Testis (tissue), 3 donors: ENCODE data around the gene SMARCB1. TPM values are rescaled to one million over a fixed set of nuclear protein-coding genes. Genes with fewer than 3 reads are reported as not detected.

Experiments used
- DNase-seq: peaks from one replicate; pipeline ENCODE4 v3.0.0-alpha.2; 2019
- H3K27ac ChIP-seq, 2 donors: fragments of 200-600 bp; sonication (generic); one replicate each; pipeline ENCODE4 v1.5.1; 2019
- H3K27me3 ChIP-seq: fragments of 200-600 bp; sonication (generic); one replicate; pipeline ENCODE4 v1.5.1; 2019
- H3K36me3 ChIP-seq: fragments of 200-600 bp; sonication (generic); one replicate; pipeline ENCODE4 v1.5.1; 2017; ENCODE audit warnings: low read depth; ENCODE audit errors: missing control alignments
- H3K4me1 ChIP-seq: fragments of 200-600 bp; sonication (generic); one replicate; pipeline ENCODE4 v1.5.1; 2019
- H3K4me3 ChIP-seq, 2 donors: fragments of 200-600 bp; sonication (generic); one replicate each; pipeline ENCODE4 v1.5.1; 2017 to 2019
- H3K9me3 ChIP-seq: fragments of 200-600 bp; sonication (generic); one replicate; pipeline ENCODE4 v1.5.1; 2017
- CTCF ChIP-seq, 3 experiments: fragments of 450-650 bp in 2 of 3; fragments of 200-600 bp in 1 of 3; sonication (generic) in 1 of 3; IDR thresholded peaks; one replicate each; pipeline ENCODE4 v1.5.1; 2016 to 2019; ENCODE audit warnings: antibody characterized with exemption in 3 of 3, mild to moderate bottlenecking in 2 of 3, moderate library complexity in 1 of 3
- POLR2A ChIP-seq: fragments of 450-650 bp; IDR thresholded peaks from one replicate; pipeline ENCODE4 v1.6.1; 2017; ENCODE audit warnings: antibody characterized with exemption, mild to moderate bottlenecking, moderate library complexity
- WGBS, 2 donors: methylation state at CpG; one replicate each; pipeline ENCODE4 v1.1.5; 2018; 5-methylcytosine and 5-hydroxymethylcytosine counted together
- intact Hi-C: fragments of 100-400 bp; cut with DNase I; formaldehyde crosslinking; loops from one replicate; pipeline ENCODE4 v1.15.1; 2023; ENCODE audit warnings: low total_unique reads
- polyA plus RNA-seq: library from polyadenylated mRNA; stranded (reverse); fragments of 350-450 nt; fragmentation: Illumina TruSeq; extraction: RNeasy Lipid Tissue Mini Kit (QIAGEN cat#74804); gene quantifications from one replicate; pipeline ENCODE4 v1.2.3, GENCODE V29; 2014; ENCODE audit warnings: low read depth, low replicate concordance; ENCODE audit not compliant: insufficient read depth
- total RNA-seq, 2 donors: library from RNA; depleted of rRNA; stranded (reverse); fragments of >200 nt; gene quantifications; one replicate each; pipeline ENCODE4 v1.2.3, GENCODE V29; 2016

SMARCB1 gene
- total and polyA plus RNA-seq, 3 donors from 2014 or later = 158 to 165 (median 160) TPM

- no peak for DNase-seq
- peaks cover 5% of the 10 kb centered on the region for H3K4me1 ChIP-seq
- no peaks in the 10 kb centered on the region for H3K27me3 ChIP-seq
- H3K4me3 ChIP-seq = no peak overlapping the region
- no peak overlapping the region for H3K27ac ChIP-seq
- no peaks in the 10 kb centered on the region for H3K9me3 ChIP-seq
- no peak for TF ChIP-seq CTCF (IDR thresholded peaks at IDR 0.05)
- no peak for TF ChIP-seq POLR2A
- WGBS, 2 donors = 75 to 79% methylated on average over 2 of the region's 2 CpGs
- intact Hi-C loops = no loop called here
- no peaks in the 10 kb centered on the region for H3K36me3 ChIP-seq
Measured at GRCh38 chr22:23753385-23753784, 33.4 kb upstream of the SMARCB1 start.

- Histone ChIP-seq H3K36me3 (no peaks in the 10 kb centered on the region), H3K4me3 (no peak within 1 kb of the TSS), H3K27ac (no peak within 1 kb of the TSS), H3K9me3 (no peaks in the 10 kb centered on the region), H3K4me1 (peaks cover 5% of the 10 kb centered on the region), H3K27me3 (no peaks in the 10 kb centered on the region)
- 92 to 95% methylated on average over 14 of the region's 14 CpGs for WGBS, 2 donors
- TF ChIP-seq POLR2A (no peak), CTCF (IDR thresholded peaks at IDR 0.05) (no peak)
- intact Hi-C loops = no loop called here
- no peak for DNase-seq
Measured at GRCh38 chr22:23754220-23754919, 32.4 kb upstream of the SMARCB1 start, which contains the start of gene VPREB3. Gene VPREB3, minus strand, starts transcription at chr22:23754425. Its CDS starts 62 bp downstream, at chr22:23754363.

DNA sequence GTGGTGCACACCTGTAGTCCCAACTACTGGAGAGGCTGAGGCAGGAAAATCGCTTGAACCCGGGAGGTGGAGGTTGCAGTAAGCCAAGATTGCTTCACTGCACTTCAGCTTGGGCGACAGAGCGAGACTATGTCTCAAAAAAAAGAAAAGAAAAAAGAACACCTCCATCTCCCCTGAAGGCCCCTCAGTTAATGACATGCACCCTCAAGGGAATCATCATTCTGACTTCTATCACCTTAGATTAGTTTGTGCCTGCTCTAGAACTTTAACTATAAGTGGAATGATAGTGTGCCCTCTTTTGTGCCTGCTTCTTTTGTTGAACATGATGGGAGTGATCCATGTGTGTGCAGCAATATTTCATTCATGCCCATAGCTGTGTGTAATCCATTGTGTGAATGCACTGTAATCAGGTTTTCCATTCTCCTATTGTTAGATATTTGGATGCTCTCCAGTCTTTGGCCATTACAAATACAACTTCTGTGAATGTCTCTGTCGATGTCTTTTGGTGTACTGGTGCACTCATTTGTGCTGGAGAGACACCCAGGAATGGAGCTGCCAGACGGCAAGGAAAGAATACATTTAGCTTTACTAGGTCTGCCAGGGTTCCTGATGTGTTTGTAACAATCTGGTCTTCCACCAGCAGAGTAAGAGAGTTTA lies 31.7 kb upstream of the SMARCB1 start:
- Histone ChIP-seq H3K4me1 (peaks cover under 1% of the 10 kb centered on the region), H3K4me3 (no peak overlapping the region), H3K9me3 (no peaks in the 10 kb centered on the region), H3K27ac (no peak overlapping the region), H3K27me3 (no peaks in the 10 kb centered on the region), H3K36me3 (no peaks in the 10 kb centered on the region)
- 78% methylated on average over 6 of the region's 6 CpGs for WGBS, 2 donors
- no peak for DNase-seq
- intact Hi-C loops = no loop called here
- TF ChIP-seq POLR2A = no peak
- no peak for TF ChIP-seq CTCF (IDR thresholded peaks at IDR 0.05)

DNA sequence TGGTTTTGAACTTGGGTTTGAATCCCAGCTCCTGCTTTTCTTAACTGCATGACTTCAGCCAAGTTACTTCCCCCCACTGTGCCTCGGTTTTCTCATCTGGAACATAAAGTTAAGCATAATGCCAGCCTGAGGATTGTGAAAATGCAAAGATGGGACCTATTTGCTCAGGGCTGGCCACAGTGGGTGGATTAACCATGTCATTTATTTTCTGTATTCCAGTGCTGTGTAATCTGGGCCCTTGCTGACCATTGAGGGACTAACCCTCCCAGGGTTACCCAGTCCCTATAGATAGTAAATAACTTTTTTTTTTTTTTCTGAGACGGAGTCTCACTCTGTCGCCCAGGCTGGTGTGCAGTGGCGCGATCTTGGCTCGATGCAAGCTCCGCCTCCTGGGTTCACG lies 31.1 kb upstream of the SMARCB1 start:
- WGBS, 2 donors = 70 to 94% methylated on average over 8 of the region's 8 CpGs
- H3K4me3 ChIP-seq = no peak overlapping the region
- DNase-seq = no peak
- intact Hi-C loops = no loop called here
- H3K36me3 ChIP-seq = no peaks in the 10 kb centered on the region
- no peak overlapping the region for H3K27ac ChIP-seq
- H3K27me3 ChIP-seq = no peaks in the 10 kb centered on the region
- TF ChIP-seq CTCF (IDR thresholded peaks at IDR 0.05) = no peak
- no peaks in the 10 kb centered on the region for H3K4me1 ChIP-seq
- no peaks in the 10 kb centered on the region for H3K9me3 ChIP-seq

- intact Hi-C loops = no loop called here
- TF ChIP-seq CTCF (IDR thresholded peaks at IDR 0.05) = no peak
- TF ChIP-seq POLR2A = no peak
- DNase-seq = no peak
- H3K9me3 ChIP-seq = no peaks in the 10 kb centered on the region
- no peaks in the 10 kb centered on the region for H3K27me3 ChIP-seq
- no peak overlapping the region for H3K27ac ChIP-seq
- H3K36me3 ChIP-seq = no peaks in the 10 kb centered on the region
- H3K4me1 ChIP-seq = no peaks in the 10 kb centered on the region
- WGBS, 2 donors = 72 to 81% methylated on average over 4 of the region's 4 CpGs
- H3K4me3 ChIP-seq = no peak overlapping the region
Measured at GRCh38 chr22:23756891-23757290, 29.9 kb upstream of the SMARCB1 start.
